Activated CD4-positive, alpha-beta T cell treated with anti-CD3 and anti-CD28 coated beads, Interleukin-2, amount 50 U/mL, for 4 hours (primary cell): ENCODE measurements around the gene CAMK2D.
A peak's percentile ranks its signal among the peaks of the same experiment; 100 is the strongest.

Source experiments
- DNase-seq, 2 experiments: peaks; one replicate each; pipeline ENCODE4 v3.0.0-alpha.2; 2020

The CAMK2D gene

GRCh38 chr4:113504422-113504821, 257.1 kb downstream of the CAMK2D start:
- no peak for DNase-seq

DNA sequence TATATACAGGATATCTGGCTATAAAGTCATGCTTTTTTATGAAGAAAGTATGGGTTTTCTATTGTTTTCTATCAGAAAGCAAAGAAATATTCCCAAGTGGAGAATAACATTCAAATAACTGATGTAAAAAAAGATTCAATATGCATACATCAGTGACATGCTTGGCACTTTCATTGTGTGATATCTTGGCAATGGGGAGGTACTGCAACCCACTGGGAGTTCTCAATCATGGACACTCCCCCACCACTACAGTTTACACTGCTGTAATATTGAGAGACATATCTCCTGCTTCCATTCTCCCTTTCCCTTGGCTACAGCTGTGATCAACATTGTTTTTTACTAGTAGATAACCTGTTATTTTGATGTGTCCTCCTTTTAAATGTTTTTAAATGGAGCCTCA, 257.8 kb downstream of the CAMK2D start:
- no peak for DNase-seq

- DNase-seq: no peak
Observed at GRCh38 chr4:113502906-113503305, 258.6 kb downstream of the CAMK2D start.

DNA sequence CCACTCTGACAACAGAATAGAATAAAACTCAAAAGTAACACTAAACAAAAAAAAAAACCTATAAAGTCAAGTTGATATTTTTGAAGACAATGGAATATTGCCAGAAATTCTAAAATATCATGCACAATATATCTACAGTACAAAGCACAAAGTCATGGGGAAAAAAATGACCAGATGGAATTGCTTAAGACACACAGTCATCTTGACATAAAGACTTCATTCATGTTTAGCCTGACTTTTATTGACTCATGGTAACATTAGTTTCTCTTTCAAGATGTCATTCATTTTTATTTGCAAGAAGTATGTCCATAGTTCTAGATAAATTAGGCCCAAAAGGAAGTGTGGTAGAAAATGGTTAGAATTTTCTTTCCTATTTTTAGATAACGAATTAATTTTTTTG, 259.1 kb downstream of the CAMK2D start:
- no peak for DNase-seq

GRCh38 chr4:113500424-113500823, 261.1 kb downstream of the CAMK2D start:
- no peak for DNase-seq

DNA sequence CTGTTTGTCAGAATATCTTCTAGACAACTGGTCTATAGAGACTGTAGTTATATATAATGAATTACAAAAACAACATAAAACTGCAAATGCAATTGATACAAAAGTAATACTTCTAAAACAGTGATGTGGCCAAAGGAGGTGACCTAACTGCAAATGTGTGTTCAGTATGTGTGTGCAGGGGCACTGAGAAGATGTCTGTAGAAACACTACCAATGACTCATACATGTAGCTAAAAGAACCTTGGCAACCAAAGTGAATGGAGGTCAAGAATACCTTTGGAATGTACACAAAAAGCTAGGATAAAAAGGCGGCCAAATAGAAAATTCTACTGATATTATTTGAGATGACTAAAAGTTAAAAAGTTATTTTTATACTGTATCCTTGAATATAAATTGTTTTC, 261.8 kb downstream of the CAMK2D start:
- no peak for DNase-seq

GRCh38 chr4:113499166-113499565, 262.4 kb downstream of the CAMK2D start:
- DNase-seq: no peak

DNA sequence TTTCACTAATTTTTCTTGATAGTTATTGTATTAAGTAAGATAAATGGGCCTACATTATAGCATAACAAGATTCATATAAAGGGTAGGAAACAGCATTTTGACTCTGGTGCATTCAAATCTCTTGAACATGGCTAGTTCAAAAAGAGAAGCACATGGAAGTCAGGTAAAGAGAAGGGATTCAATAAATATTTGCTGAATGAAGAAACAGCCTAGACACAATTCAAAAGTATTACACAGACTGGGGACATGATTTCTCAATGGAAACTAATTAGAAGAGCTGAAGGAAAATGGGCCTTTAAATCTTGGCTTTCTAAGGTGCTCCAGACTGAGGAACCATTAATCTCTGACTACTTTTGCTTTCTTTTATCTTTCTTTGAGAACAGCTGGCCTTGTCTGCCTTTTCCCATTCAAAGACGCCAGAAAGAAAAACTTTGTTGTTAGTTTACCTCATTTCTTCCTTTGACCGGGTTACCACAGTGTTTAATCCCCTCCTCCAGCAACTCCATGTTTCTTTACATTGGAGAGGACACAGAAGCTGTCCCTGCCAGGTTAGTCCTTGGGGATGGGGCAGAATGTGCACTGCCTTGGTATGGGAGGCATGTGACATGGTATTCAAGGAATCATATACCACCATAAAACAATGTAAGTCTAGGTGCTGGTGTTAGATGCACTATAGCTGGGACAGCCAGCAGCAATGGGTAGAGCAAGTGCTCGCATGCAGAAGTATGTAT, 264.2 kb downstream of the CAMK2D start:
- no peak for DNase-seq

DNA sequence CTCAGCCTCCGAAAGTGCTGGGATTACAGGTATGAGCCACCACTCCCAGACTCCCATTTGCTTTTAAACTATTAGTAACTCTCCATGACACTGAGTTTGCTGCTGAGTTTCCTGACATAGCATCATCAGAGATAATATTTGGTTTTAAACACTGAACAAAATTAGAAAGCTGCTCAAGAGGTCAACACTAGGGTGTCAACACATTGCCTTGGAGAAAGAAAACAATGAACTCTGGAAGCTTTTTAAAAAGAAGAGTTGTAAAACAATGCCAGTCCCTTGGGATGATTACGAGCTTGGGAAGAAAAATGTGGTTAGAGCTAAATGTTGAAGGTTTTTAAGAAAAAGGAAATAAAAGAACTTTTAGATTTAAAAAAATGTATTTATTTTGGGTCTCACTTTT, 264.8 kb downstream of the CAMK2D start:
- no peak for DNase-seq

GRCh38 chr4:113495790-113496189, 265.7 kb downstream of the CAMK2D start:
- DNase-seq: no peak

- no peak for DNase-seq
Observed at GRCh38 chr4:113483131-113483530, 278.4 kb downstream of the CAMK2D start.

DNA sequence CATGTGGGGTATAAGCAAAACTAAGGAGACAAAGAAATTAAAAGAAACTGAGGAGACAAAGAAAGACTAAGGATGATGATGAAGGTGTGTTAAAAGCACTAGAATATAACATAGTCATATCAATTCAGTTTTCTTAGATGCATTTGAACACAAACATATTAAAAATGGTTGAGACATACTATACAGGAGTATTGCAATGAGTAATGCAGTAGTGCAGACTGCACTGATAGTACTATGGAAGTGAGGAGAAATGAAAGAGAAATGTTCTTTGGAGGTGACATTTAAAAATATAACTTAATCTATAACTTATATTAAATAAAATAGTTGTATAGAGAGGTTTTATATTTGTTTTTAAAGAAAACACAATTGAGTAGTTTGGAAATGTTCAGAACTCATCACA, 279.2 kb downstream of the CAMK2D start:
- no peak for DNase-seq

- no peak for DNase-seq
Observed at GRCh38 chr4:113481820-113482219, 279.7 kb downstream of the CAMK2D start.

- DNase-seq: no peak
Observed at GRCh38 chr4:113480109-113480508, 281.4 kb downstream of the CAMK2D start.

GRCh38 chr4:113478032-113478431, 283.5 kb downstream of the CAMK2D start:
- no peak for DNase-seq

GRCh38 chr4:113476800-113477199, 284.7 kb downstream of the CAMK2D start:
- DNase-seq: peak; percentile 12 to 17

DNA sequence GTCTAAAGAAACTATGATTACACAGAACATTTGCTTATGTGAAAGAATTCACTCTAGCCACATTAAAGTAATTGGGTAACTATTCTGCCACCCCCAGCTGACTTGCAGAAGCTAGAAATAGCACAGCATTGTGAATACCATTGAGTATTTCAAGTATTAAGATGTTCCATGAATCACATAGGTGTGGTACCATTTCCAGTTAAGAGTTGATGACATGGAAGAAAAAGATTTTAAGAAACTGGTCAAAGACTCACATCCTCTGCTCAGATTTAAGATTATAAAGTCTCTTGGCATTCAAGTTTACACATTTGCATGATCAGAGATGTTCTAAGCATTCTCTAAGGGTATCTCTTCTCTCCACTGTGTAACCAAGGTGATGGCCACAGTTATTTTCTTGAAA, 287.5 kb downstream of the CAMK2D start:
- DNase-seq: peak in 1 of 2 experiments; percentile 3

DNA sequence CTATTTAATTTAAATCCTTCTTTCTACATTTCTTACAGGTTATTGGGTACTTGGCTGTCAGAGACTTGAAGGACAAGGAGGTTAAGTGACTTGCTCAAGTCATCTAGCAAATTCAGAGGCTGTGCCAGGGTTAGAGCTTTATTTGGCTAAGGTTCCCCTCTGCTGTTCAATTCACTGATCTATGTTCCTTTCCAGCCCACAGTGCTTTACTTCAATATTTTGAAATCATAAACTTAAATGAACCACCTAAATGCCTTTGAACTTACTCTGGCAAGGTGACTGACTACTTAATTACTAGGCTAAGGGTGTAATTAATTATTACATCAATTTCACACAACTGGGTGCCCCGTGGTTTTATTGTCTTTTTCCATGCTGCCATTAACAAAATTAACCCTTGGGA, 288.7 kb downstream of the CAMK2D start:
- DNase-seq: no peak

GRCh38 chr4:113471146-113471860, 290.2 kb downstream of the CAMK2D start:
- DNase-seq: no peak

DNA sequence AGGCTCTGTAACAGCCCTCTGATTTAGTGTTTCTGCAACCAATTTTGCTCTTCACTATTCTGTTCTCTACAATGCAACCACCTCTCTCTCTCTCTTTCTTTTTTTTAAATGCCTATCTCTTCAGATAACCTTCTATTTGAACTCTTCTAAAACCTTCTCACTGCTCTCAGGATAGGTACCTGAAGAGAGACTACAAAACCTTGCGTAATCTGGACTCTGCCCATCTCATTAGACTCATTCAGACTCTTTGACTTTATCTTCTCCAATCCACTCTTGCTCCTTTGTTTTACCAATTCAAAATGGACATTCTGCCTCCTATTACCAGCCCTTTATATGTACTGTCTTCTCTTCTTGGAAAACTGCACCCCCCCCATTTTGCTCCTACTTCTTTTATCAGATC, 291.6 kb downstream of the CAMK2D start:
- DNase-seq: no peak

DNA sequence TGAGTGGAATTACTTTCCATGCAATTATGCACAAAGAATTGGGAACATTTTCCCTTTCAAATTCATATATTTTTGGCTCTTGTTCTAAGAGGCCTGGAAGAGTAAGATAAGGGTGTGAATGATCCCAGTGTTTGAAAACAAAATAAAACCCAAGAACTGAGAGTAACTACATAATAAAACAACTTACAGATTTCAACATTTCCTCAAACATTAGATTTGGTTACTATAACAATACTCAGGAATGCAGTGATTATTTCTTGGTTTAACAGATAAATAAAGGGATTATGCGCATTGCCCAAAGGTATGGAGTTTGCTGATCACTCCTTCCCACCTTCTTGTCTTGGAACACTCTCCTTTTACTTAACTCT, 292.5 kb downstream of the CAMK2D start:
- DNase-seq: no peak

DNA sequence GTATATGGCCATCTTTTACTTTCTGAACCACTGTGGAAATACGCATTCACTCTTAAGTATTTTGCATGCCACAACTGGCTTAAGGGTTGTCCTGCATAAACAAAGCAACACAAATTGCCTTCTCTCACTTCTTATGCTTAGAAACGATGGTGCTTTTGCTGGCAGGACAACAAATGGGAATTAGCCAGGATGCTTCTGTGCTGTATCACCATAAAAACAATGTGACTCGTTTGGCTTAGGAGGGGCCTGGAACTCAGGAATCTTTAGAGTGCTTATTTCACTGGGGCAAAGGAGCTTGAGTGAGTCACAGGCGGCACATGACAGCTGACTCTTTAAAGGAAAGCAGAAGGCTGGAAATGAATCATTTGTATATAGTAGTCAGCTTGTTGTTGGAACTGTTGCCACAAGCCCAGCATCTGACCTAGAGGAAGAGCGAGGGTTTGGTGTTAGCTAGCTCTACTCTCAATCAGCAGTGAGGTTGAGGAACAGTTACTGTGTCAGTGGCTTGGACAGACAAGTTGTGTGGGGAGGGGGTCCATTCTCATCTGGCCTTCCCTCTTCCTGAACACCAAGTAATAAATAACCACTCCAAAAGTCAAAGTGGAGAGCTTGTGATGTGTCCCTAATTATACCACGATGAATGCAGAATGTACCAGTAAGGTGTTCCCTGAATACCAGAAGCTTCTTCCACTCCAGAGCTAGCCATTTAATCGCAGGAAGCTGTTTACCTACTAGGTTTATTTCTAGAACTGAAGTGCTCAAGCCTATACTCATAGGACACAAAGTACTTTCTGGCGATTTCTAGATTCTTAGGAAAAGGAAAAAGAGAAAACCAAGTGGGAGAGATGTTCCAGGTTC, 293.1 kb downstream of the CAMK2D start:
- peak in 1 of 2 experiments; percentile 3 for DNase-seq

- no peak for DNase-seq
Observed at GRCh38 chr4:113467581-113467980, 294.0 kb downstream of the CAMK2D start.

DNA sequence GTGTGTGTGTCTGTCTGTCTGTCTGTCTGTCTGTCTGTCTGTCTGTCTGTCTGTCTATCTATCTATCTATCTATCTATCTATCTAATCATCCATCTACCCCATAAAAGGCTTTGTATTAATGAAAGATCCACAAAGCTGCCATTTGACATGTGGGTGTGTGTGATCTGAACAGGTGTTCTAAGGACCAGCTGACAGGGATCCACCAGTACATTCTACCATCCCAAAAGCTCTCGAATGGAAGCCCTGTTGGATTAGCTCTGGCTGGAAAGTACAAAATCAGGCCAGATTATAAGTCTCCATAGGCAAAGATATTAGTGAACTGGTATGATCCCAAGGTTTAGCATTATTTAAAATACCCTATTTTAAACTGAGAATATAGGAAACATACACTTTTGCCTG, 299.3 kb downstream of the CAMK2D start:
- DNase-seq: no peak
